ENCODE data around the gene RRP1B. TPM values are rescaled to one million over a fixed set of nuclear protein-coding genes. Genes with fewer than 3 reads are reported as not detected.

The RRP1B gene
- total RNA-seq, 1 experiment from 2014 or later, result 30.6 TPM

DNA sequence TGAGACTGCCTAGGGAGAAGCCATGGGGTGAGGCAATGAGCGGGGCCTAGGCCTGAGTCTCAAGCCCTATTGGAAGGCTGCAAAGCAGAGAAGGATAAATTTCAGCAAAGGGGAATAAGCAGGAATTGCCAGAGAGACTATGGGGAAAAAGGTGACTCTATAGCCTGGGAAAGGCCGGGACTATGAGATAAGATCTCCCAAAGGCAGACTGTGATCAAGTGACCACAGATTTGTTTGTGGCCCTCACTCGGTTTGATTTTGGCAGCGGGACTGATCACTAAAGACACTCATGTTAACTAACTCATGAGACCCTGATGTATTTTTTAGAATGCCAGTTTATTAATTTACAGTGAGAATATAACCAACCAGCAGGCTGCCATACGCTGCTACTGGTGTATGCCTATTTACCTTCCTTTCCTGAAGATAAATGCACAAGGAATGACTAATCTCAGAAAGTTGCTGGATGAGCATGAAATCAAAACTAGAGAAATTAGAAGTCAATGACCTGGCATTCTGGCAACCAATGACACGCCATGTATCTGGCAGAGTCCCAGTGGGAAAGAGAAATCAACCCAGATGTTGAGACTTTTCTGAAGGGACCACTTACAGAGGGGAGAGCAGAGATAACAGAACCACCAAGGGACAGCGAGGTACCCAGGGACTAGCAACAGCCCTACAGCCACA, 4.4 kb upstream of the RRP1B start:
- no peak for DNase-seq
- H3K4me1 ChIP-seq (ENCODE audit: low read length), result peaks cover 8% of the 10 kb centered on the region
- H3K27me3 ChIP-seq (ENCODE audit: low read length), result no peaks in the 10 kb centered on the region
- no peak overlapping the region for H3K27ac ChIP-seq (ENCODE audit: low read length)
- no peak overlapping the region for H3K4me3 ChIP-seq (ENCODE audit: low read length)
- no peaks in the 10 kb centered on the region for H3K9me2 ChIP-seq (replicated peaks; ENCODE audit: insufficient read depth, low read length)
- H2AFZ ChIP-seq (ENCODE audit: low read length), result no peak overlapping the region
- peaks cover 5% of the 10 kb centered on the region for H3K79me2 ChIP-seq (ENCODE audit: low read length)
- H3K9me3 ChIP-seq (ENCODE audit: low read length), result no peaks in the 10 kb centered on the region
- H3K36me3 ChIP-seq (ENCODE audit: insufficient read depth, low read length), result no peaks in the 10 kb centered on the region
- no peak overlapping the region for H3K9ac ChIP-seq (ENCODE audit: low read length)
- no peak overlapping the region for H3K4me2 ChIP-seq (ENCODE audit: low read depth, low read length, poor library complexity, severe bottlenecking)
- H4K20me1 ChIP-seq (ENCODE audit: insufficient read depth, low read depth, low read length), result no peaks in the 10 kb centered on the region

GRCh38 chr21:43657355-43658087, 1.8 kb upstream of the RRP1B start:
- Histone ChIP-seq H3K9ac (ENCODE audit: low read length) (no peak overlapping the region), H4K20me1 (ENCODE audit: insufficient read depth, low read depth, low read length) (peaks cover 13% of the 10 kb centered on the region), H3K79me2 (ENCODE audit: low read length) (peaks cover 31% of the 10 kb centered on the region), H2AFZ (ENCODE audit: low read length) (no peak overlapping the region), H3K27ac (ENCODE audit: low read length) (no peak overlapping the region), H3K9me3 (ENCODE audit: low read length) (no peaks in the 10 kb centered on the region), H3K9me2 (replicated peaks; ENCODE audit: insufficient read depth, low read length) (no peaks in the 10 kb centered on the region), H3K27me3 (ENCODE audit: low read length) (no peaks in the 10 kb centered on the region), H3K4me1 (ENCODE audit: low read length) (peaks cover 22% of the 10 kb centered on the region), H3K4me2 (ENCODE audit: low read depth, low read length, poor library complexity, severe bottlenecking) (no peak overlapping the region), H3K36me3 (ENCODE audit: insufficient read depth, low read length) (peaks cover 9% of the 10 kb centered on the region), H3K4me3 (ENCODE audit: low read length) (no peak overlapping the region)
- DNase-seq, result no peak

GRCh38 chr21:43658088-43658741, 1.1 kb upstream of the RRP1B start:
- no peak overlapping the region for H3K4me3 ChIP-seq (ENCODE audit: low read length)
- DNase-seq, result no peak
- H3K9ac ChIP-seq (ENCODE audit: low read length), result no peak overlapping the region
- peaks cover 14% of the 10 kb centered on the region for H3K36me3 ChIP-seq (ENCODE audit: insufficient read depth, low read length)
- H3K27me3 ChIP-seq (ENCODE audit: low read length), result no peaks in the 10 kb centered on the region
- peaks cover 38% of the 10 kb centered on the region for H3K79me2 ChIP-seq (ENCODE audit: low read length)
- peaks cover 17% of the 10 kb centered on the region for H4K20me1 ChIP-seq (ENCODE audit: insufficient read depth, low read depth, low read length)
- no peak overlapping the region for H3K4me2 ChIP-seq (ENCODE audit: low read depth, low read length, poor library complexity, severe bottlenecking)
- no peaks in the 10 kb centered on the region for H3K9me3 ChIP-seq (ENCODE audit: low read length)
- H2AFZ ChIP-seq (ENCODE audit: low read length), result no peak overlapping the region
- peaks cover 22% of the 10 kb centered on the region for H3K4me1 ChIP-seq (ENCODE audit: low read length)
- H3K27ac ChIP-seq (ENCODE audit: low read length), result no peak overlapping the region
- H3K9me2 ChIP-seq (replicated peaks; ENCODE audit: insufficient read depth, low read length), result no peaks in the 10 kb centered on the region

GRCh38 chr21:43658769-43659135, 608 bp upstream of the RRP1B start:
- peaks cover 17% of the 10 kb centered on the region for H4K20me1 ChIP-seq (ENCODE audit: insufficient read depth, low read depth, low read length)
- H3K9me3 ChIP-seq (ENCODE audit: low read length), result no peaks in the 10 kb centered on the region
- H3K4me2 ChIP-seq (ENCODE audit: low read depth, low read length, poor library complexity, severe bottlenecking), result peak overlapping the region; percentile 82
- peaks cover 43% of the 10 kb centered on the region for H3K79me2 ChIP-seq (ENCODE audit: low read length)
- H3K36me3 ChIP-seq (ENCODE audit: insufficient read depth, low read length), result peaks cover 17% of the 10 kb centered on the region
- H3K4me1 ChIP-seq (ENCODE audit: low read length), result peaks cover 22% of the 10 kb centered on the region
- peak overlapping the region; percentile 70; the same call in 1 of the 2 replicates for H2AFZ ChIP-seq (ENCODE audit: low read length)
- peak overlapping the region; percentile 91 for H3K9ac ChIP-seq (ENCODE audit: low read length)
- H3K27me3 ChIP-seq (ENCODE audit: low read length), result no peaks in the 10 kb centered on the region
- no peak for DNase-seq
- H3K9me2 ChIP-seq (replicated peaks; ENCODE audit: insufficient read depth, low read length), result no peaks in the 10 kb centered on the region
- peak overlapping the region; percentile 99; the same call in 1 of the 2 replicates for H3K4me3 ChIP-seq (ENCODE audit: low read length)
- no peak overlapping the region for H3K27ac ChIP-seq (ENCODE audit: low read length)

DNA sequence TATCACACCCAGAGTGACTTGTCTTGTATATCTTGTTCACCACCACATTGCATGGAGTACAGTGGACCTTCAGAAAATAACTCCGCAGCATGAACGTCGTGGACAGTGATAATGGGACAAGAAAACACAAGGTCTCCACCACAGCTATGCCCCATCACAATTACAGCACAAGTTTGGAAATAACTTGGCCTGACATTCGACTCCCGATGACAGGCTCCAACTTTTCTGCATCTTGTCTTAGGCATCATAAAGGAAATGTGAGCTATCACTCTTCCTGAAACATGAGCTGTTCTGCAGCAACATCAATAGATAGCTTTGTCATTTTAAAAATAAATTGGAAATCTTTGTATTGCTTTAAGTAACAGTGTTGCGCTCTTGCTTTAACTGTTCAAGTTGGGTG, 2.9 kb downstream of the RRP1B start:
- no peak overlapping the region for H3K9ac ChIP-seq (ENCODE audit: low read length)
- no peak overlapping the region for H2AFZ ChIP-seq (ENCODE audit: low read length)
- H3K4me2 ChIP-seq (ENCODE audit: low read depth, low read length, poor library complexity, severe bottlenecking), result peak overlapping the region; percentile 82
- no peak overlapping the region for H3K4me3 ChIP-seq (ENCODE audit: low read length)
- no peaks in the 10 kb centered on the region for H3K9me3 ChIP-seq (ENCODE audit: low read length)
- no peak for DNase-seq
- peaks cover 32% of the 10 kb centered on the region for H4K20me1 ChIP-seq (ENCODE audit: insufficient read depth, low read depth, low read length)
- no peak overlapping the region for H3K27ac ChIP-seq (ENCODE audit: low read length)
- H3K79me2 ChIP-seq (ENCODE audit: low read length), result peaks cover 78% of the 10 kb centered on the region
- peaks cover 37% of the 10 kb centered on the region for H3K36me3 ChIP-seq (ENCODE audit: insufficient read depth, low read length)
- no peaks in the 10 kb centered on the region for H3K27me3 ChIP-seq (ENCODE audit: low read length)
- no peaks in the 10 kb centered on the region for H3K9me2 ChIP-seq (replicated peaks; ENCODE audit: insufficient read depth, low read length)
- peaks cover 44% of the 10 kb centered on the region for H3K4me1 ChIP-seq (ENCODE audit: low read length)

GRCh38 chr21:43663033-43663432, 3.7 kb downstream of the RRP1B start:
- peaks cover 36% of the 10 kb centered on the region for H4K20me1 ChIP-seq (ENCODE audit: insufficient read depth, low read depth, low read length)
- no peaks in the 10 kb centered on the region for H3K27me3 ChIP-seq (ENCODE audit: low read length)
- H3K4me1 ChIP-seq (ENCODE audit: low read length), result peaks cover 50% of the 10 kb centered on the region
- peaks cover 85% of the 10 kb centered on the region for H3K79me2 ChIP-seq (ENCODE audit: low read length)
- no peak overlapping the region for H2AFZ ChIP-seq (ENCODE audit: low read length)
- H3K36me3 ChIP-seq (ENCODE audit: insufficient read depth, low read length), result peaks cover 37% of the 10 kb centered on the region
- no peaks in the 10 kb centered on the region for H3K9me2 ChIP-seq (replicated peaks; ENCODE audit: insufficient read depth, low read length)
- H3K9ac ChIP-seq (ENCODE audit: low read length), result no peak overlapping the region
- H3K27ac ChIP-seq (ENCODE audit: low read length), result no peak overlapping the region
- no peak for DNase-seq
- no peak overlapping the region for H3K4me3 ChIP-seq (ENCODE audit: low read length)
- H3K4me2 ChIP-seq (ENCODE audit: low read depth, low read length, poor library complexity, severe bottlenecking), result no peak overlapping the region
- no peaks in the 10 kb centered on the region for H3K9me3 ChIP-seq (ENCODE audit: low read length)

DNA sequence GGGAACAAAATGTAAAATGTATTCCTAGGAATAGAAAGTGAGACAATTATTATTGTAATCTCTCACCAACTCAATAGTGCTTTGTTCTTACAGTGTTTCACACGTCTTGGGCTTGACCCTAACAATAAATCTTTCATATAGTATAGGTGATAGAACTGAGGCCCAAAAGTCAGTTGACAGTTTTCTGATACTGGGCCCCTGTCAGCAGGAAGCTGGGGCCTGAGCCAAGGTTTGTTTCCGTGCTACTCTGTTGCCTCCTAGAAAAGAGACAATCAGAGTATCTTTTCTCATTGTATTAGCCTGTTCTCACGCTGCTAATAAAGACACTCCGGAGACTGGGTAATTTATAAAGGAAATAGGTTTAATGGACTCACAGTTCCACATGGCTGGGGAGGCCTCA, 5.0 kb downstream of the RRP1B start:
- H3K9ac ChIP-seq (ENCODE audit: low read length), result no peak overlapping the region
- peaks cover 98% of the 10 kb centered on the region for H3K79me2 ChIP-seq (ENCODE audit: low read length)
- peaks cover 38% of the 10 kb centered on the region for H4K20me1 ChIP-seq (ENCODE audit: insufficient read depth, low read depth, low read length)
- peaks cover 42% of the 10 kb centered on the region for H3K4me1 ChIP-seq (ENCODE audit: low read length)
- H3K27ac ChIP-seq (ENCODE audit: low read length), result no peak overlapping the region
- H3K4me3 ChIP-seq (ENCODE audit: low read length), result no peak overlapping the region
- H3K27me3 ChIP-seq (ENCODE audit: low read length), result no peaks in the 10 kb centered on the region
- no peak overlapping the region for H2AFZ ChIP-seq (ENCODE audit: low read length)
- peaks cover 38% of the 10 kb centered on the region for H3K36me3 ChIP-seq (ENCODE audit: insufficient read depth, low read length)
- no peaks in the 10 kb centered on the region for H3K9me2 ChIP-seq (replicated peaks; ENCODE audit: insufficient read depth, low read length)
- H3K9me3 ChIP-seq (ENCODE audit: low read length), result no peaks in the 10 kb centered on the region
- DNase-seq, result no peak
- H3K4me2 ChIP-seq (ENCODE audit: low read depth, low read length, poor library complexity, severe bottlenecking), result no peak overlapping the region

GRCh38 chr21:43665879-43666278, 6.5 kb downstream of the RRP1B start:
- H3K4me3 ChIP-seq (ENCODE audit: low read length), result no peak overlapping the region
- peaks cover 39% of the 10 kb centered on the region for H3K4me1 ChIP-seq (ENCODE audit: low read length)
- no peak overlapping the region for H2AFZ ChIP-seq (ENCODE audit: low read length)
- H3K9ac ChIP-seq (ENCODE audit: low read length), result no peak overlapping the region
- H4K20me1 ChIP-seq (ENCODE audit: insufficient read depth, low read depth, low read length), result peaks cover 43% of the 10 kb centered on the region
- no peaks in the 10 kb centered on the region for H3K9me3 ChIP-seq (ENCODE audit: low read length)
- H3K27me3 ChIP-seq (ENCODE audit: low read length), result no peaks in the 10 kb centered on the region
- no peak overlapping the region for H3K4me2 ChIP-seq (ENCODE audit: low read depth, low read length, poor library complexity, severe bottlenecking)
- H3K27ac ChIP-seq (ENCODE audit: low read length), result no peak overlapping the region
- H3K9me2 ChIP-seq (replicated peaks; ENCODE audit: insufficient read depth, low read length), result no peaks in the 10 kb centered on the region
- no peak for DNase-seq
- H3K79me2 ChIP-seq (ENCODE audit: low read length), result peaks cover 99% of the 10 kb centered on the region
- H3K36me3 ChIP-seq (ENCODE audit: insufficient read depth, low read length), result peaks cover 51% of the 10 kb centered on the region
